Measurements from ENCODE around the gene DCUN1D2.

DNA sequence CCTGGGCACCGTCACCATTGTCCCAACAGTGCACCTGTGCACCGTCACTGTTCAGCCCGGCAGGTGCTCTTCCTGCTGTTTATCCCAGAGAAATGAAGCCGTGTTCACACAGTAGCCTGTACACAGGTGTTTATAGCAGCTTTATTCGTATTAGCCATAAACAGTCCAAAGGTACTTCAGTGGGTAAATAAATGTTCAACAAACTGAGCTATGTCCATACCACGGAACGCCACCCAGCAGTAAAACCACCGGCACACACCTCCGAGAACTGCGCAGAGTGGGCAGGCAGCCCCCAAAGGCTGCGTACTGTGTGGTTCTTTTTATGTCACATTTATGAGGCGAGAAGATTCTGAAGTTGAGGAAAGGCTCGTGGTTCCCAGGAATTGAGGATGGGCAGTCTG is 44.9 kb upstream of the DCUN1D2 start:
- TF ChIP-seq, protein P1, sequence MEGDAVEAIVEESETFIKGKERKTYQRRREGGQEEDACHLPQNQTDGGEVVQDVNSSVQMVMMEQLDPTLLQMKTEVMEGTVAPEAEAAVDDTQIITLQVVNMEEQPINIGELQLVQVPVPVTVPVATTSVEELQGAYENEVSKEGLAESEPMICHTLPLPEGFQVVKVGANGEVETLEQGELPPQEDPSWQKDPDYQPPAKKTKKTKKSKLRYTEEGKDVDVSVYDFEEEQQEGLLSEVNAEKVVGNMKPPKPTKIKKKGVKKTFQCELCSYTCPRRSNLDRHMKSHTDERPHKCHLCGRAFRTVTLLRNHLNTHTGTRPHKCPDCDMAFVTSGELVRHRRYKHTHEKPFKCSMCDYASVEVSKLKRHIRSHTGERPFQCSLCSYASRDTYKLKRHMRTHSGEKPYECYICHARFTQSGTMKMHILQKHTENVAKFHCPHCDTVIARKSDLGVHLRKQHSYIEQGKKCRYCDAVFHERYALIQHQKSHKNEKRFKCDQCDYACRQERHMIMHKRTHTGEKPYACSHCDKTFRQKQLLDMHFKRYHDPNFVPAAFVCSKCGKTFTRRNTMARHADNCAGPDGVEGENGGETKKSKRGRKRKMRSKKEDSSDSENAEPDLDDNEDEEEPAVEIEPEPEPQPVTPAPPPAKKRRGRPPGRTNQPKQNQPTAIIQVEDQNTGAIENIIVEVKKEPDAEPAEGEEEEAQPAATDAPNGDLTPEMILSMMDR (conservative IDR thresholded peaks at IDR 0.05) = no peak
- no peak for TF ChIP-seq EZH2 (IDR thresholded peaks at IDR 0.05; ENCODE audit: low read depth)
